Epithelial cell of proximal tubule (primary cell): ENCODE data around the gene XIRP2. TPM values are rescaled to one million over a fixed set of nuclear protein-coding genes. Genes with fewer than 3 reads are reported as not detected.

Experiments used
- DNase-seq: peaks from one replicate; pipeline ENCODE4 v3.0.0-alpha.2; 2011; ENCODE audit warnings: low read depth
- H3K4me3 ChIP-seq: 2 replicates; pipeline ENCODE4 v1.5.1; 2011; ENCODE audit warnings: low read depth, mild to moderate bottlenecking, low read length
- CTCF ChIP-seq: conservative IDR thresholded peaks from 2 replicates; pipeline ENCODE4 v1.5.1; 2012; ENCODE audit warnings: low read depth, mild to moderate bottlenecking, low read length
- total RNA-seq: library from RNA; depleted of rRNA; stranded (reverse); fragments of >200 nt; gene quantifications from 2 replicates; pipeline ENCODE4 v1.2.3, GENCODE V29; 2015

The XIRP2 gene
- total RNA-seq, 1 donor from 2014 or later, result not detected

- H3K4me3 ChIP-seq, result no peak overlapping the region
- TF ChIP-seq CTCF, result no peak
- DNase-seq, result no peak
Observed at GRCh38 chr2:167186465-167186864, 298.2 kb downstream of the XIRP2 start.

DNA sequence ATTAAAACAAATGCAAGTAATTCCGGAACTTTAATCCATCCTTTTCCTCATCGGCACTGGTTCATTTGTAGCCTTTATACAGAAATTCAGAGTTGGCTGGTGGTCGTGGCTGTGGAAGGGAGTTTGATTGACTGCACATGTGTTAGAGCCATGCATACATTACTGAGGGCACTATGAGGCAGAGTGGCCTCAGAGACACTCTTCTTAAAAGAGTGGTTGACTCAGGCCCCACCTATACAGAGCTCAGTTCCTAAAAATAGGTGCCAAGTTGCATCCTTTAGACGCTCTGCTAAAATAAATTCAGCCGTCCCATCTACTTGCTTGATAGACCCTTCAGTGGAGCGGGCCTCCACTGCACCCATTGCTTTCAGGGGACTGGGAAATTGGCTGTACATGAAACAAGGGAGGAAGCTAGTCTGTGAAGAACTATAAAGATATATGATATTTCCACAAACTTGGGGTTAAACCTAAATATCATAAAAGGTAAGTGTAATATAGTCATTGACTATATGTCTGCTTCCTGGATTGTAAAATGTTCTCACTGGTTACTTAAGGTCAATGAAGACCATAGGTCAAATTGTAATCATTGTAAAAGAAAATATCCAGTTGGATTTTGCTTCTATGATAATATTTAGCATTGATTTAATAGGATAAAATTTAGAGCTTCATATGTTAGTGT, 298.9 kb downstream of the XIRP2 start:
- H3K4me3 ChIP-seq, result no peak overlapping the region
- DNase-seq, result no peak
- no peak for TF ChIP-seq CTCF

- no peak overlapping the region for H3K4me3 ChIP-seq
- no peak for DNase-seq
- no peak for TF ChIP-seq CTCF
Observed at GRCh38 chr2:167187978-167188967, 300.0 kb downstream of the XIRP2 start.

- DNase-seq, result peak; percentile 82
- TF ChIP-seq CTCF, result no peak
- H3K4me3 ChIP-seq, result no peak overlapping the region
Observed at GRCh38 chr2:167190053-167190452, 301.8 kb downstream of the XIRP2 start.

DNA sequence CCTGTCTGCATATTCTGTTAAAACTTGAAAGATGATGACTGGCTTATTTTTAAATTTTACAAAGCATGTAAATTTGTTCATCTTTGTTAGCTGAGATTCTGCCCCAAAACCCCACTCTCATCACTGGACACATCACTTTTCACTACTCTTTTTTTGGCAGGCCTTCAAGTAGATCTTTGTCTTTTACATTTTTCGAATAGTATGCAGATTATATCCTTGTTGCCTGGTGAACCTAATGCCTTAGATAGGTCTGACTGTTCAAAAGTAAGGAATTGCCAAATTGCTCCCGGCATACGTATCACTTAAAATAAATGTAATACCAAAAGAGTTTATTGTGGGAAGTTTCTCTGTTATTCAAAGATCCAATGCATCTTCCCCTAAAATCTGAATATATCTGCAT, 303.3 kb downstream of the XIRP2 start:
- no peak for DNase-seq
- no peak overlapping the region for H3K4me3 ChIP-seq
- no peak for TF ChIP-seq CTCF

- DNase-seq, result no peak
- no peak for TF ChIP-seq CTCF
- no peak overlapping the region for H3K4me3 ChIP-seq
Observed at GRCh38 chr2:167192833-167193232, 304.6 kb downstream of the XIRP2 start.
